ENCODE data around the gene ULBP1. TPM values are rescaled to one million over a fixed set of nuclear protein-coding genes. Genes with fewer than 3 reads are reported as not detected.
"Not testable (repeated sequence)": the region's sequence is repeated elsewhere in the genome, so short reads cannot be mapped to it uniquely, and the experiment has no call there.

The ULBP1 gene
- total RNA-seq, 1 experiment from 2014 or later: not detected

- DNase-seq (ENCODE audit: unreplicated experiment): no peak
- no peak overlapping the region for H3K4me3 Mint-ChIP-seq (ENCODE audit: unreplicated experiment)
- intact Hi-C loops (cut with micrococcal nuclease): no loop called here
- no peak overlapping the region for H3K27ac Mint-ChIP-seq (ENCODE audit: low read depth, unreplicated experiment)
- CTCF ChIA-PET: no interaction called here
- POLR2A ChIA-PET: no interaction called here
- peaks cover 10% of the 10 kb centered on the region for H3K36me3 Mint-ChIP-seq (ENCODE audit: insufficient read depth, unreplicated experiment)
- no peak for TF ChIP-seq CTCF (IDR thresholded peaks at IDR 0.05; ENCODE audit: unreplicated experiment)
- BruUV-seq (replicated peaks): no TSS peak
- H3K4me1 Mint-ChIP-seq (ENCODE audit: insufficient read depth, unreplicated experiment): no peaks in the 10 kb centered on the region
- H3K9me3 Mint-ChIP-seq (ENCODE audit: unreplicated experiment): no peaks in the 10 kb centered on the region
- H3K27me3 Mint-ChIP-seq (ENCODE audit: insufficient read depth, unreplicated experiment): peaks cover 47% of the 10 kb centered on the region
Measured at GRCh38 chr6:149951626-149952025, 12.1 kb upstream of the ULBP1 start.

GRCh38 chr6:149953390-149953789, 10.4 kb upstream of the ULBP1 start:
- CTCF ChIA-PET: interaction anchor here (0.7 kb wide), 1 partner anchor 17 kb away, joined by 3 read pairs; no protein-coding TSS in a partner anchor
- peaks cover 47% of the 10 kb centered on the region for H3K27me3 Mint-ChIP-seq (ENCODE audit: insufficient read depth, unreplicated experiment)
- POLR2A ChIA-PET; intact Hi-C loops (cut with micrococcal nuclease); H3K27ac Mint-ChIP-seq (ENCODE audit: low read depth, unreplicated experiment); H3K9me3 Mint-ChIP-seq (ENCODE audit: unreplicated experiment); H3K4me1 Mint-ChIP-seq (ENCODE audit: insufficient read depth, unreplicated experiment); BruUV-seq (replicated peaks); DNase-seq (ENCODE audit: unreplicated experiment); H3K36me3 Mint-ChIP-seq (ENCODE audit: insufficient read depth, unreplicated experiment); H3K4me3 Mint-ChIP-seq (ENCODE audit: unreplicated experiment): not testable (repeated sequence)

- H3K27ac Mint-ChIP-seq (ENCODE audit: low read depth, unreplicated experiment); H3K9me3 Mint-ChIP-seq (ENCODE audit: unreplicated experiment); H3K36me3 Mint-ChIP-seq (ENCODE audit: insufficient read depth, unreplicated experiment); BruUV-seq (replicated peaks); DNase-seq (ENCODE audit: unreplicated experiment); POLR2A ChIA-PET; intact Hi-C loops (cut with micrococcal nuclease); H3K4me3 Mint-ChIP-seq (ENCODE audit: unreplicated experiment); H3K4me1 Mint-ChIP-seq (ENCODE audit: insufficient read depth, unreplicated experiment); CTCF ChIA-PET: not testable (repeated sequence)
- H3K27me3 Mint-ChIP-seq (ENCODE audit: insufficient read depth, unreplicated experiment): peaks cover 50% of the 10 kb centered on the region
Measured at GRCh38 chr6:149953934-149954327, 9.8 kb upstream of the ULBP1 start.

- CTCF ChIA-PET; H3K4me3 Mint-ChIP-seq (ENCODE audit: unreplicated experiment); intact Hi-C loops (cut with micrococcal nuclease); H3K27ac Mint-ChIP-seq (ENCODE audit: low read depth, unreplicated experiment); H3K9me3 Mint-ChIP-seq (ENCODE audit: unreplicated experiment); H3K36me3 Mint-ChIP-seq (ENCODE audit: insufficient read depth, unreplicated experiment); BruUV-seq (replicated peaks); POLR2A ChIA-PET; DNase-seq (ENCODE audit: unreplicated experiment); H3K4me1 Mint-ChIP-seq (ENCODE audit: insufficient read depth, unreplicated experiment): not testable (repeated sequence)
- H3K27me3 Mint-ChIP-seq (ENCODE audit: insufficient read depth, unreplicated experiment): peaks cover 55% of the 10 kb centered on the region
Measured at GRCh38 chr6:149954328-149954983, 9.3 kb upstream of the ULBP1 start.

GRCh38 chr6:149954984-149955653, 8.6 kb upstream of the ULBP1 start:
- intact Hi-C loops (cut with micrococcal nuclease); BruUV-seq (replicated peaks); H3K4me3 Mint-ChIP-seq (ENCODE audit: unreplicated experiment); H3K27ac Mint-ChIP-seq (ENCODE audit: low read depth, unreplicated experiment); CTCF ChIA-PET; POLR2A ChIA-PET; H3K36me3 Mint-ChIP-seq (ENCODE audit: insufficient read depth, unreplicated experiment); H3K4me1 Mint-ChIP-seq (ENCODE audit: insufficient read depth, unreplicated experiment); DNase-seq (ENCODE audit: unreplicated experiment); H3K9me3 Mint-ChIP-seq (ENCODE audit: unreplicated experiment): not testable (repeated sequence)
- peaks cover 59% of the 10 kb centered on the region for H3K27me3 Mint-ChIP-seq (ENCODE audit: insufficient read depth, unreplicated experiment)

GRCh38 chr6:149955654-149956317, 8.0 kb upstream of the ULBP1 start:
- H3K4me1 Mint-ChIP-seq (ENCODE audit: insufficient read depth, unreplicated experiment); intact Hi-C loops (cut with micrococcal nuclease); H3K36me3 Mint-ChIP-seq (ENCODE audit: insufficient read depth, unreplicated experiment); CTCF ChIA-PET; BruUV-seq (replicated peaks); DNase-seq (ENCODE audit: unreplicated experiment); H3K9me3 Mint-ChIP-seq (ENCODE audit: unreplicated experiment); POLR2A ChIA-PET; H3K27ac Mint-ChIP-seq (ENCODE audit: low read depth, unreplicated experiment); H3K4me3 Mint-ChIP-seq (ENCODE audit: unreplicated experiment): not testable (repeated sequence)
- H3K27me3 Mint-ChIP-seq (ENCODE audit: insufficient read depth, unreplicated experiment): peaks cover 59% of the 10 kb centered on the region

GRCh38 chr6:149958124-149958523, 5.6 kb upstream of the ULBP1 start:
- POLR2A ChIA-PET: interaction anchor here (0.9 kb wide), 1 partner anchor 22 kb away, joined by 4 read pairs; no protein-coding TSS in a partner anchor
- H3K27ac Mint-ChIP-seq (ENCODE audit: low read depth, unreplicated experiment); intact Hi-C loops (cut with micrococcal nuclease); H3K4me1 Mint-ChIP-seq (ENCODE audit: insufficient read depth, unreplicated experiment); H3K9me3 Mint-ChIP-seq (ENCODE audit: unreplicated experiment); CTCF ChIA-PET; DNase-seq (ENCODE audit: unreplicated experiment); H3K36me3 Mint-ChIP-seq (ENCODE audit: insufficient read depth, unreplicated experiment); H3K4me3 Mint-ChIP-seq (ENCODE audit: unreplicated experiment); BruUV-seq (replicated peaks): not testable (repeated sequence)
- peaks cover 37% of the 10 kb centered on the region for H3K27me3 Mint-ChIP-seq (ENCODE audit: insufficient read depth, unreplicated experiment)

- H3K4me1 Mint-ChIP-seq (ENCODE audit: insufficient read depth, unreplicated experiment); DNase-seq (ENCODE audit: unreplicated experiment); H3K9me3 Mint-ChIP-seq (ENCODE audit: unreplicated experiment); H3K36me3 Mint-ChIP-seq (ENCODE audit: insufficient read depth, unreplicated experiment); intact Hi-C loops (cut with micrococcal nuclease); H3K4me3 Mint-ChIP-seq (ENCODE audit: unreplicated experiment); POLR2A ChIA-PET; H3K27ac Mint-ChIP-seq (ENCODE audit: low read depth, unreplicated experiment); BruUV-seq (replicated peaks): not testable (repeated sequence)
- peaks cover 30% of the 10 kb centered on the region for H3K27me3 Mint-ChIP-seq (ENCODE audit: insufficient read depth, unreplicated experiment)
- CTCF ChIA-PET: interaction anchor here (0.7 kb wide), 1 partner anchor 1365 kb away, joined by 3 read pairs; no protein-coding TSS in a partner anchor
Measured at GRCh38 chr6:149959806-149960205, 3.9 kb upstream of the ULBP1 start.

Data from MCF 10A (cell line).